ENCODE results near the gene NCL. TPM values are rescaled to one million over a fixed set of nuclear protein-coding genes. Genes with fewer than 3 reads are reported as not detected.
"Not testable (repeated sequence)": the region's sequence is repeated elsewhere in the genome, so short reads cannot be mapped to it uniquely, and the experiment has no call there.

The NCL gene
- total RNA-seq, 1 donor from 2014 or later, result 642 TPM

DNA sequence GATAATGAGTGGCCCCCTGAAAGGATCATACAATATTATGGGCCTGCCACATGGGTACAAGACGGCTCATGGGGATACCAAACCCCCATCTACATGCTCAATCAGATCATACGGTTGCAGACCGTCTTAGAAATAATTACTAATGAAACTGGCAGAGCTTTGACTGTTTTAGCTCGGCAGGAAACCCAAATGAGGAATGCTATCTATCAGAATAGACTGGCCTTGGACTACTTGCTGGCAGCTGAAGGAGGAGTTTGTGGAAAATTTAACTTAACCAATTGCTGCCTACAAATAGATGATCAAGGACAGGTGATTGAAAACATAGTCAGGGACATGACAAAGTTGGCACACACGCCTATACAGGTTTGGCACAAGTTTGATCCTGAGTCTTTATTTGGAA lies 56.6 kb downstream of the NCL start:
- intact Hi-C loops (cut with micrococcal nuclease), result not testable (repeated sequence)

DNA sequence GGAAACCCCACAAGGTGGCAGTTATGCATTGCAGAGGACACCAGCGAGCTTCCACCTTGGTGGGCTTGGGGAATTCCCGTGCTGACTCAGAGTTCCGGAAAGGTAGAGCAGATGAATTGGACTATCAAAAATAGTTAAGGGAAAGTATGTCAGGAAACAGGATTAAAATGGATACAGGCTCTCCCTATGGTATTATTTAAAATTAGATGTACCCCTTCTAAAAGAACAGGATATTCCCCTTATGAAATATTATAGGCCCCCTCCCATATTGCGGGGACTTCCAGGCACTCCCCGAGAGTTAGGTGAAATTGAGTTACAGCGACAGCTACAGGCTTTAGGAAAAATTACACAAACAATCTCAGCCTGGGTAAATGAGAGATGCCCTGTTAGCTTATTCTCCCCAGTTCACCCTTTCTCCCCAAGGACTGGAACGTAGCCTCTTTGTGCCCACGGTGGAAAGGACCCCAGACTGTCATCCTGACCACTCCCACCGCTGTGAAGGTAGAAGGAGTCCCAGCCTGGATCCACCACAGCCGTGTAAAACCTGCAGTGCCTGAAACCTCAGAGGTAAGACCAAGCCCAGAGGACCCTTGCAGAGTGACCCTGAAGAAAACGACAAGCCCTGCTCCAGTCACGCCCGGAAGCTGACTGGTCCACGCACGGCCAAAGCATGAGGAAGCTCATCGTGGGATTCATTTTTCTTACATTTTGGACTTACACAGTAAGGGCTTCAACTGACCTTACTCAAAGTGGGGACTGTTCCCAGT lies 58.5 kb downstream of the NCL start:
- intact Hi-C loops (cut with micrococcal nuclease), result loop anchor here (1.0 kb wide), 3 partner anchors 108 to 301 kb away; no protein-coding TSS in a partner anchor

- intact Hi-C loops (cut with micrococcal nuclease), result not testable (repeated sequence)
Measured at GRCh38 chr2:231404183-231404578, 60.1 kb downstream of the NCL start.

Other genes starting within 250 kb of the NCL start
- not detected in 2 replicates for gene B3GNT7, start 68.8 kb downstream of the NCL start, total RNA-seq
- 1.4 TPM in 2 replicates for gene NMUR1, start 66.0 kb upstream of the NCL start, total RNA-seq
- not detected in 2 replicates for gene TEX44, start 128.4 kb upstream of the NCL start, total RNA-seq
- 1,774 and 1,790 TPM in 2 replicates for gene PTMA, start 244.0 kb upstream of the NCL start, total RNA-seq

All from T-helper 1 cell treated with Interleukin-12 subunit alpha and Interleukin-12 subunit beta and Interleukin-4 antibody, amounts not matched to agents 30 ng/mL and 1 ng/mL, for 36 hours (primary cell).